ENCODE data around the gene EFNA2. TPM values are rescaled to one million over a fixed set of nuclear protein-coding genes. Genes with fewer than 3 reads are reported as not detected.
"Not testable (repeated sequence)": the region's sequence is repeated elsewhere in the genome, so short reads cannot be mapped to it uniquely, and the experiment has no call there.

The EFNA2 gene
- total RNA-seq, 4 donors from 2014 or later: not detected

GRCh38 chr19:1300744-1301490 is 15.2 kb downstream of the EFNA2 start:
- H3K27ac ChIP-seq: no peak overlapping the region
- intact Hi-C loops (cut with DNase I; ENCODE audit: low total_unique reads): no loop called here
- no peaks in the 10 kb centered on the region for H3K4me1 ChIP-seq
- in situ Hi-C loops (cut with MboI; ENCODE audit: low sequenced_read_pairs in 4 of 4): no loop called here
- peaks cover 0 to 9% (median 3%) of the 10 kb centered on the region in 3 donors for H3K27me3 ChIP-seq
- no peak for ATAC-seq
- H3K9me3 ChIP-seq: no peaks in the 10 kb centered on the region
- TF ChIP-seq POLR2A (IDR thresholded peaks at IDR 0.05) (no peak), CTCF (IDR thresholded peaks at IDR 0.05 in 4 of 5, conservative IDR thresholded peaks at IDR 0.05 in 1 of 5) (no peak)
- DNase-seq: no peak
- no peaks in the 10 kb centered on the region for H3K36me3 ChIP-seq
- no peak overlapping the region for H3K4me3 ChIP-seq

- no peak for DNase-seq
- in situ Hi-C loops (cut with MboI; ENCODE audit: low sequenced_read_pairs in 4 of 4) (no loop called here), intact Hi-C loops (cut with DNase I; ENCODE audit: low total_unique reads) (no loop called here)
- Histone ChIP-seq H3K27ac (no peak overlapping the region), H3K27me3 (peaks cover 0 to 3% (median 0%) of the 10 kb centered on the region in 3 donors), H3K4me3 (no peak overlapping the region), H3K36me3 (no peaks in the 10 kb centered on the region), H3K4me1 (no peaks in the 10 kb centered on the region), H3K9me3 (no peaks in the 10 kb centered on the region)
- TF ChIP-seq CTCF (IDR thresholded peaks at IDR 0.05 in 4 of 5, conservative IDR thresholded peaks at IDR 0.05 in 1 of 5) (no peak), POLR2A (IDR thresholded peaks at IDR 0.05) (no peak)
- no peak for ATAC-seq
These were observed 17.0 kb downstream of the EFNA2 start for GRCh38 chr19:1302533-1303239.

GRCh38 chr19:1304197-1304924 is 18.7 kb downstream of the EFNA2 start:
- no peak for DNase-seq
- ATAC-seq: no peak
- intact Hi-C loops (cut with DNase I; ENCODE audit: low total_unique reads) (no loop called here), in situ Hi-C loops (cut with MboI; ENCODE audit: low sequenced_read_pairs in 4 of 4) (no loop called here)
- Histone ChIP-seq H3K9me3 (no peaks in the 10 kb centered on the region), H3K4me1 (no peaks in the 10 kb centered on the region), H3K27me3 (peaks cover 0 to 3% (median 0%) of the 10 kb centered on the region in 3 donors), H3K4me3 (no peak overlapping the region), H3K27ac (no peak overlapping the region), H3K36me3 (no peaks in the 10 kb centered on the region)
- TF ChIP-seq CTCF (IDR thresholded peaks at IDR 0.05 in 4 of 5, conservative IDR thresholded peaks at IDR 0.05 in 1 of 5) (no peak), POLR2A (IDR thresholded peaks at IDR 0.05) (no peak)

GRCh38 chr19:1305354-1305753 is 19.7 kb downstream of the EFNA2 start:
- H3K9me3 ChIP-seq; intact Hi-C loops (cut with DNase I; ENCODE audit: low total_unique reads); H3K27me3 ChIP-seq; H3K4me1 ChIP-seq; DNase-seq; H3K36me3 ChIP-seq; in situ Hi-C loops (cut with MboI; ENCODE audit: low sequenced_read_pairs in 4 of 4); ATAC-seq; H3K27ac ChIP-seq; H3K4me3 ChIP-seq: not testable (repeated sequence)

- no peak for ATAC-seq
- no peak for TF ChIP-seq CTCF (IDR thresholded peaks at IDR 0.05 in 4 of 5, conservative IDR thresholded peaks at IDR 0.05 in 1 of 5)
- no peak for TF ChIP-seq POLR2A (IDR thresholded peaks at IDR 0.05)
These were observed 21.6 kb downstream of the EFNA2 start for GRCh38 chr19:1307320-1307719.

More at GRCh38 chr19:1307320-1307719, 21.6 kb downstream of the EFNA2 start:
- in situ Hi-C loops (cut with MboI; ENCODE audit: low sequenced_read_pairs in 4 of 4): no loop called here
- Histone ChIP-seq H3K27me3 (peaks cover 4 to 8% (median 7%) of the 10 kb centered on the region in 3 donors), H3K4me1 (no peaks in the 10 kb centered on the region), H3K27ac (no peak overlapping the region), H3K36me3 (no peaks in the 10 kb centered on the region), H3K9me3 (no peaks in the 10 kb centered on the region), H3K4me3 (no peak overlapping the region)
- intact Hi-C loops (cut with DNase I; ENCODE audit: low total_unique reads): no loop called here
- no peak for DNase-seq

Measured in gastrocnemius medialis (tissue), 4 donors.